Activated CD8-positive, alpha-beta T cell treated with anti-CD3 and anti-CD28 coated beads for 36 hours (primary cell): ENCODE measurements around the gene TNIK. TPM values are rescaled to one million over a fixed set of nuclear protein-coding genes. Genes with fewer than 3 reads are reported as not detected.

Experiments used
- ATAC-seq: fragments of 200-7000 bp; cut with Tn5 transposase; one replicate; pipeline ENCODE4 v1.10.0; 2021; ENCODE audit warnings: mild to moderate bottlenecking, moderate library complexity
- CTCF ChIA-PET: fragments of 350-600 bp; sonication (Branson Sonifier 250); formaldehyde crosslinking; loops from one replicate; lab custom pipeline; 2021; ENCODE audit warnings: antibody characterized with exemption; lab: Charles Lee
- POLR2A ChIA-PET: fragments of 350-600 bp; sonication (Branson Sonifier 250); formaldehyde crosslinking; loops from one replicate; lab custom pipeline; 2021; ENCODE audit warnings: antibody characterized with exemption; lab: Charles Lee
- DNase-seq: peaks from one replicate; pipeline ENCODE4 v3.0.0-alpha.2; 2020
- H3K27ac Mint-ChIP-seq: one replicate; pipeline ENCODE4 v1.8.0; 2021; ENCODE audit warnings: mild to moderate bottlenecking, mixed read lengths
- H3K27me3 Mint-ChIP-seq: one replicate; pipeline ENCODE4 v1.8.0; 2021; ENCODE audit warnings: mixed read lengths
- H3K36me3 Mint-ChIP-seq: one replicate; pipeline ENCODE4 v1.8.0; 2021; ENCODE audit warnings: low read depth, mixed read lengths
- H3K4me1 Mint-ChIP-seq: one replicate; pipeline ENCODE4 v1.8.0; 2021; ENCODE audit warnings: low read depth, mixed read lengths
- H3K4me3 Mint-ChIP-seq: one replicate; pipeline ENCODE4 v1.8.0; 2021; ENCODE audit warnings: mild to moderate bottlenecking, moderate library complexity, mixed read lengths
- H3K9me3 Mint-ChIP-seq: one replicate; pipeline ENCODE4 v1.8.0; 2021; ENCODE audit warnings: mixed read lengths
- CTCF ChIP-seq: fragments of 200-600 bp; IDR thresholded peaks from one replicate; pipeline ENCODE4 v1.8.0; 2022; ENCODE audit warnings: antibody characterized with exemption, mild to moderate bottlenecking
- intact Hi-C: fragments of 100-400 bp; cut with micrococcal nuclease; formaldehyde crosslinking; loops from one replicate; pipeline ENCODE4 v1.10.0; 2022
- total RNA-seq, 2 experiments: library from RNA; stranded (reverse); gene quantifications; one replicate each; pipeline ENCODE4 v1.2.3, GENCODE V29; 2021

TNIK gene
- total RNA-seq, 2 experiments from 2014 or later, result 25.1 to 28.8 TPM

- Mint-ChIP-seq H3K4me3 (no peak overlapping the region), H3K27ac (no peak overlapping the region), H3K27me3 (no peaks in the 10 kb centered on the region), H3K36me3 (peaks cover 8% of the 10 kb centered on the region), H3K4me1 (peaks cover 68% of the 10 kb centered on the region), H3K9me3 (no peaks in the 10 kb centered on the region)
- intact Hi-C loops, result no loop called here
- ChIA-PET POLR2A (interaction anchor here (0.9 kb wide), 1 partner anchor 21 kb away, joined by 3 read pairs; no protein-coding TSS in a partner anchor), CTCF (interaction anchor here (0.7 to 1.2 kb wide), 4 partner anchors 21 to 277 kb away, joined by 3 read pairs; no protein-coding TSS in a partner anchor)
- TF ChIP-seq CTCF, result no peak
- DNase-seq (no peak), ATAC-seq (no peak)
Observed at GRCh38 chr3:171439996-171440395, 20.2 kb downstream of the TNIK start.

- intact Hi-C loops, result no loop called here
- H3K27me3 Mint-ChIP-seq, result no peaks in the 10 kb centered on the region
- no peaks in the 10 kb centered on the region for H3K9me3 Mint-ChIP-seq
- ChIA-PET CTCF (interaction anchor here (0.7 to 2.0 kb wide), 5 partner anchors 10 to 154 kb away, joined by 3 to 9 read pairs (median 3); no protein-coding TSS in a partner anchor), POLR2A (no interaction called here)
- H3K4me3 Mint-ChIP-seq, result no peak overlapping the region
- no peak for TF ChIP-seq CTCF
- H3K4me1 Mint-ChIP-seq, result peaks cover 58% of the 10 kb centered on the region
- DNase-seq (no peak), ATAC-seq (no peak)
- H3K36me3 Mint-ChIP-seq, result no peaks in the 10 kb centered on the region
- no peak overlapping the region for H3K27ac Mint-ChIP-seq
Observed at GRCh38 chr3:171437115-171437756, 23.0 kb downstream of the TNIK start.

GRCh38 chr3:171436380-171436779, 23.8 kb downstream of the TNIK start:
- Mint-ChIP-seq H3K9me3 (no peaks in the 10 kb centered on the region), H3K27ac (no peak overlapping the region), H3K4me3 (no peak overlapping the region), H3K36me3 (no peaks in the 10 kb centered on the region), H3K4me1 (peaks cover 56% of the 10 kb centered on the region), H3K27me3 (no peaks in the 10 kb centered on the region)
- CTCF ChIA-PET, result interaction anchor here (2.0 kb wide), 1 partner anchor 10 kb away, joined by 9 read pairs; no protein-coding TSS in a partner anchor
- DNase-seq (no peak), ATAC-seq (no peak)
- TF ChIP-seq CTCF, result no peak
- POLR2A ChIA-PET, result no interaction called here
- intact Hi-C loops, result no loop called here

- CTCF ChIA-PET, result interaction anchor here (2.0 kb wide), 1 partner anchor 11 kb away, joined by 9 read pairs; no protein-coding TSS in a partner anchor
- H3K27ac Mint-ChIP-seq, result no peak overlapping the region
- peaks cover 51% of the 10 kb centered on the region for H3K4me1 Mint-ChIP-seq
- TF ChIP-seq CTCF, result no peak
- H3K9me3 Mint-ChIP-seq, result no peaks in the 10 kb centered on the region
- POLR2A ChIA-PET, result no interaction called here
- no peak for ATAC-seq
- no peak overlapping the region for H3K4me3 Mint-ChIP-seq
- H3K36me3 Mint-ChIP-seq, result no peaks in the 10 kb centered on the region
- H3K27me3 Mint-ChIP-seq, result no peaks in the 10 kb centered on the region
- intact Hi-C loops, result no loop called here
- DNase-seq, result no peak
Observed at GRCh38 chr3:171435757-171436156, 24.4 kb downstream of the TNIK start.

- Mint-ChIP-seq H3K27ac (no peak overlapping the region), H3K9me3 (no peaks in the 10 kb centered on the region), H3K27me3 (no peaks in the 10 kb centered on the region), H3K36me3 (no peaks in the 10 kb centered on the region), H3K4me1 (peaks cover 45% of the 10 kb centered on the region), H3K4me3 (no peak overlapping the region)
- CTCF ChIA-PET, result no interaction called here
- POLR2A ChIA-PET, result no interaction called here
- DNase-seq (no peak), ATAC-seq (no peak)
- no peak for TF ChIP-seq CTCF
- intact Hi-C loops, result no loop called here
Observed at GRCh38 chr3:171435143-171435542, 25.1 kb downstream of the TNIK start.
